ENCODE data around the gene JAGN1.

Gene JAGN1

DNA sequence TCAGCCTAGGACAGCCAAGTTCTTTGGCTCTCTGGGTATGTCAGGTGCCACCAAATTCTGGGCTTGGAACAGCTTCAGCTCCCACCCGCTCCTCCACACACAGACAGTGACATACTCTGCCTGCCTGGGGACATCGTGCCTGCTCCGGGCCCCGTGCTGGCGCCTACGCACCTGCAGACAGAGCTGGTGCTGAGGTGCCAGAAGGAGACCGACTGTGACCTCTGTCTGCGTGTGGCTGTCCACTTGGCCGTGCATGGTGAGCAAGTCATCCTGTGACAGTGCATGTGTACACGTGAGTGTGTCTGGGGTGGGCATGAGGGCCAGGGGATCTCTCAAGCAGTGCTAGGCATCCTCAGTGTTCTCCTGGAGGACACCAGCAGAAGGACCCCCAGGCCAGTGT is 27.4 kb downstream of the JAGN1 start:
- peak overlapping the region; percentile 71 for H3K4me3 ChIP-seq (ENCODE audit: low read length)
- TF ChIP-seq, protein P1, sequence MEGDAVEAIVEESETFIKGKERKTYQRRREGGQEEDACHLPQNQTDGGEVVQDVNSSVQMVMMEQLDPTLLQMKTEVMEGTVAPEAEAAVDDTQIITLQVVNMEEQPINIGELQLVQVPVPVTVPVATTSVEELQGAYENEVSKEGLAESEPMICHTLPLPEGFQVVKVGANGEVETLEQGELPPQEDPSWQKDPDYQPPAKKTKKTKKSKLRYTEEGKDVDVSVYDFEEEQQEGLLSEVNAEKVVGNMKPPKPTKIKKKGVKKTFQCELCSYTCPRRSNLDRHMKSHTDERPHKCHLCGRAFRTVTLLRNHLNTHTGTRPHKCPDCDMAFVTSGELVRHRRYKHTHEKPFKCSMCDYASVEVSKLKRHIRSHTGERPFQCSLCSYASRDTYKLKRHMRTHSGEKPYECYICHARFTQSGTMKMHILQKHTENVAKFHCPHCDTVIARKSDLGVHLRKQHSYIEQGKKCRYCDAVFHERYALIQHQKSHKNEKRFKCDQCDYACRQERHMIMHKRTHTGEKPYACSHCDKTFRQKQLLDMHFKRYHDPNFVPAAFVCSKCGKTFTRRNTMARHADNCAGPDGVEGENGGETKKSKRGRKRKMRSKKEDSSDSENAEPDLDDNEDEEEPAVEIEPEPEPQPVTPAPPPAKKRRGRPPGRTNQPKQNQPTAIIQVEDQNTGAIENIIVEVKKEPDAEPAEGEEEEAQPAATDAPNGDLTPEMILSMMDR (conservative IDR thresholded peaks at IDR 0.05; ENCODE audit: low read length): no peak
- DNase-seq (ENCODE audit: low read depth): no peak

DNA sequence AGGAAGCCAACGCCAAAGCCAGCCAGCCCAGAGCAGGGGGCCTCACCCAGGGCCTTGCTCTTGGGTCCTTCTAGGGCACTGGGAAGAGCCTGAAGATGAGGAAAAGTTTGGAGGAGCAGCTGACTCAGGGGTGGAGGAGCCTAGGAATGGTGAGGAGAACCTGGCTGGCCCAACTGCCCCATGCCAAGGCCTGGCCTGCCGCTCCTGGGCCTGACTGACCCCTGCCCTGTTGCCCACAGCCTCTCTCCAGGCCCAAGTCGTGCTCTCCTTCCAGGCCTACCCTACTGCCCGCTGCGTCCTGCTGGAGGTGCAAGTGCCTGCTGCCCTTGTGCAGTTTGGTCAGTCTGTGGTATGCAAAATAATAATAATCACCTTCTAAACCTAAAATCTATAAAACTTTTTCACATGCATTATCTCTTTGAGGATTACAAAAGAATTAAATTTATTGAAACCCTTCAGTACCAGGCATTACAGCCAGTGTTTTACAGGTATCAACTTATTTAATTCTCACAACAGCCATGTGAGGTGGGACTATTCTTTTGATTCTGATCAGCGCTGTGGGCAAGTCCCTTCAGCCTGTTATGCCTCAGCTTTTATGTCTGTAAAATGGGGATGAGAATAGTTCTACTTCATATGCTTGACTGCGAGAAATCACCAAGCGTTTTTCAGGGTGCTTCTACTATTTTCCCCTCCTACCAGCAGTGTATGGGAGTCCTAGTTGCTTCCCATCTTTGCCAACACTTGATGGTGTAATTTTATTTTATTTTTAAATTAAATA is 28.0 kb downstream of the JAGN1 start:
- no peak overlapping the region for H3K4me3 ChIP-seq (ENCODE audit: low read length)
- no peak for DNase-seq (ENCODE audit: low read depth)
- TF ChIP-seq, protein P1 (conservative IDR thresholded peaks at IDR 0.05; ENCODE audit: low read length): no peak

DNA sequence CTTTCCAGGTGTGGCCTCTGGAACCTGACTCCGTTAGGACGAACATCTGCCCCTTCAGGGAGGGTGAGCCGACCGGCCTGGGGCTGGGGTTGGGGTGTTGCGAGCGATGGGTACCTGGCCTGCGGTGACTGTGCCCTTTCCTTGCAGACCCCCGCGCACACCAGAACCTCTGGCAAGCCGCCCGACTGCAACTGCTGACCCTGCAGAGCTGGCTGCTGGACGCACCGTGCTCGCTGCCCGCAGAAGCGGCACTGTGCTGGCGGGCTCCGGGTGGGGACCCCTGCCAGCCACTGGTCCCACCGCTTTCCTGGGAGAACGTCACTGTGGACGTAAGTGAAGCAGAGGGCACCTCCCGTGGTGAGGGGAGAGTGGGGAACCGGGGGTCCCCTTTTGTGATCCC is 37.7 kb downstream of the JAGN1 start:
- no peak for DNase-seq (ENCODE audit: low read depth)
- H3K4me3 ChIP-seq (ENCODE audit: low read length): no peak overlapping the region
- TF ChIP-seq, protein P1 (conservative IDR thresholded peaks at IDR 0.05; ENCODE audit: low read length): no peak

DNA sequence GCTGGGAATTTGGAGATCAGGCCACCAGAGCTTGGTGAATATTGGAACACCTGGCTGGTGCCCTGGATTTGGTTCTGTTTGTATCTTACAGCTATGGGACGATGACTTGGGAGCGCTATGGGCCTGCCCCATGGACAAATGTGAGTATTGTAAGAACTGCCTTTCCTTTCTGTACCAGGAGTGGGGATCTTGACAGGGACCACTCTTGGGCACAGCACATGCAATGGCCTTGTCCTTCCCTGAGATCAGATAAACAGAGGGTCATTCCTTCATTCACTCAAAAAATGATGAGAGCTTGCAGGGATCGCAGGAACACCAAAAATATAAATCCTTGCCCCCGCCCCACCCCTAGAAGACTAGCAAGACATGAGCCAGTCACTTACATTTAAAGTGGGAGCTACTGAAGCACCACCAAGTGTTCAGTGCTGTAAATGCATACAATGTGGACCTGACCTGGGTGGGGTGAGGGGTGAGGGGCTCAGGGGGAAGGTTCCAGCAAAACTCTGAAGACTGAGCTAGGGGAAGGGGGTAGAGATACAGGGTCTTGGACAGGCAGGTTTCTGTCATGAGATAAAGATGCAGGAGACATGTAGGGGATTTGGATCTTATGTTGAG is 40.5 kb downstream of the JAGN1 start:
- DNase-seq (ENCODE audit: low read depth): no peak

DNA sequence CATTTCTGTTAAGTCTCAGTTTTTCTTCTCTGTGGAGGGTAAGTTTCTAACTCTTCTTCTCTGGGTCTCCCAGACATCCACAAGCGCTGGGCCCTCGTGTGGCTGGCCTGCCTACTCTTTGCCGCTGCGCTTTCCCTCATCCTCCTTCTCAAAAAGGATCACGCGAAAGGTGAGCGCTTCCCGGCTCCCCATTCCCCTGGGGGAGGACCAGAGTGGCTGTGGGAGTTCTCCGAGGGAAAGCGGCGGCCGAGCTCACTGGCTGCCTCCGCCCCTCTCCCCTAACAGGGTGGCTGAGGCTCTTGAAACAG is 42.1 kb downstream of the JAGN1 start:
- TF ChIP-seq, protein P1 (conservative IDR thresholded peaks at IDR 0.05; ENCODE audit: low read length): no peak
- no peak for DNase-seq (ENCODE audit: low read depth)
- H3K4me3 ChIP-seq (ENCODE audit: low read length): no peak overlapping the region

More for the DNA sequence above, 40.5 kb downstream of the JAGN1 start:
- H3K4me3 ChIP-seq (ENCODE audit: low read length): no peak overlapping the region
- TF ChIP-seq, protein P1 (conservative IDR thresholded peaks at IDR 0.05; ENCODE audit: low read length): no peak

DNA sequence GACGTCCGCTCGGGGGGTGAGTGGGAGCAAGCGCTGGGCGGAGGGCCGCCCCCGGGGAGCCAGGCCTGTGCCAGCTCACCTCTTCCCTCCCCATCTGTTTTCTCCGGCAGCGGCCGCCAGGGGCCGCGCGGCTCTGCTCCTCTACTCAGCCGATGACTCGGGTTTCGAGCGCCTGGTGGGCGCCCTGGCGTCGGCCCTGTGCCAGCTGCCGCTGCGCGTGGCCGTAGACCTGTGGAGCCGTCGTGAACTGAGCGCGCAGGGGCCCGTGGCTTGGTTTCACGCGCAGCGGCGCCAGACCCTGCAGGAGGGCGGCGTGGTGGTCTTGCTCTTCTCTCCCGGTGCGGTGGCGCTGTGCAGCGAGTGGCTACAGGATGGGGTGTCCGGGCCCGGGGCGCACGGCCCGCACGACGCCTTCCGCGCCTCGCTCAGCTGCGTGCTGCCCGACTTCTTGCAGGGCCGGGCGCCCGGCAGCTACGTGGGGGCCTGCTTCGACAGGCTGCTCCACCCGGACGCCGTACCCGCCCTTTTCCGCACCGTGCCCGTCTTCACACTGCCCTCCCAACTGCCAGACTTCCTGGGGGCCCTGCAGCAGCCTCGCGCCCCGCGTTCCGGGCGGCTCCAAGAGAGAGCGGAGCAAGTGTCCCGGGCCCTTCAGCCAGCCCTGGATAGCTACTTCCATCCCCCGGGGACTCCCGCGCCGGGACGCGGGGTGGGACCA is 42.6 kb downstream of the JAGN1 start:
- peak overlapping the region; percentile 82 for H3K4me3 ChIP-seq (ENCODE audit: low read length)
- TF ChIP-seq, protein P1 (conservative IDR thresholded peaks at IDR 0.05; ENCODE audit: low read length): peak; percentile 69
- DNase-seq (ENCODE audit: low read depth): peak; percentile 51
